Rectal smooth muscle tissue (tissue), 1 donor: ENCODE measurements around the gene GAS7.

Experiments
- H3K27ac ChIP-seq: one replicate; pipeline ENCODE4 v1.7.0; 2013; ENCODE audit warnings: low read depth, low read length, inconsistent platforms
- H3K27me3 ChIP-seq: one replicate; pipeline ENCODE4 v1.7.0; 2013; ENCODE audit warnings: low read length; ENCODE audit not compliant: control insufficient read depth, insufficient read depth
- H3K36me3 ChIP-seq: one replicate; pipeline ENCODE4 v1.7.0; 2013; ENCODE audit warnings: low read length; ENCODE audit not compliant: control insufficient read depth, insufficient read depth
- H3K4me1 ChIP-seq: one replicate; pipeline ENCODE4 v1.7.0; 2013; ENCODE audit warnings: low read length; ENCODE audit not compliant: control insufficient read depth, insufficient read depth
- H3K4me3 ChIP-seq: one replicate; pipeline ENCODE4 v1.7.0; 2013; ENCODE audit warnings: low read length
- H3K9ac ChIP-seq: one replicate; pipeline ENCODE4 v1.7.0; 2013; ENCODE audit warnings: low read length

GAS7 gene

DNA sequence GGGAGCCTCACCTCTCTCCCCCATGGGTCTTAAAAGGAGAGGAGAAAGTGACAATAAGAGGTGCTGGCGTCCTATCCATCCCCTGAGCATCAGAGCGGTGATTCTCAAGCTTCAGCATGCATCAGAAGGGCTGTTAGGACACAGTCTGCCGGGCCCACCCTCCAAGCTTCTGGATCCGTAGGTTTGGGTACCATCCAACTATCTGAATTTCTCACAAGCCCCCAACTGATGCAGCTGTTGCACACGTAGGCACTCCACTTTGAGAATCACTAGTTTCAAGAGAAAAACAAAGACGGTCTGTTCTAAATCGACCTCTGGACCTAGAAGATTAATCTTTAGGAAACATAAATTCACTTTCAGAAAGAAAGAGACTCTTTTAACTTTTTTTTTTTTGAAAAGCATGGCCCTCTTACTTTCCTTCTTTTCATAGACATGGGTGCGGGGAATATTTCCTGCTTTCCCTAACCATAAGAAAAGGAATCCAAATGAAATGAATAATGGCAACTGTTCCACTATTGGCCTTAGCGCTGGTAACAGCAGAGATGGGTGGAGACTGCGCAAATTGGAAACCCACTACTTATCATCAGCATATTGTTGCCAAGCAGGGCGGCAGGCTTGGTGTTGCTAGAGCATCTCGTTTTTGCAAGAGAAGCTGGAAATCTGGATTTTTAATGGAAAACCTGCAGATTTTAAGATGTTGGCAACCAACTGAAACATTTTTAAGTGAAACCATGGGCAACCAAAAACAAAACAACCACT, 144.4 kb downstream of the GAS7 start:
- Histone ChIP-seq H3K9ac (no peak overlapping the region), H3K27me3 (no peaks in the 10 kb centered on the region), H3K27ac (peak overlapping the region; percentile 66), H3K36me3 (no peaks in the 10 kb centered on the region), H3K4me3 (no peak overlapping the region), H3K4me1 (peaks cover 3% of the 10 kb centered on the region)

DNA sequence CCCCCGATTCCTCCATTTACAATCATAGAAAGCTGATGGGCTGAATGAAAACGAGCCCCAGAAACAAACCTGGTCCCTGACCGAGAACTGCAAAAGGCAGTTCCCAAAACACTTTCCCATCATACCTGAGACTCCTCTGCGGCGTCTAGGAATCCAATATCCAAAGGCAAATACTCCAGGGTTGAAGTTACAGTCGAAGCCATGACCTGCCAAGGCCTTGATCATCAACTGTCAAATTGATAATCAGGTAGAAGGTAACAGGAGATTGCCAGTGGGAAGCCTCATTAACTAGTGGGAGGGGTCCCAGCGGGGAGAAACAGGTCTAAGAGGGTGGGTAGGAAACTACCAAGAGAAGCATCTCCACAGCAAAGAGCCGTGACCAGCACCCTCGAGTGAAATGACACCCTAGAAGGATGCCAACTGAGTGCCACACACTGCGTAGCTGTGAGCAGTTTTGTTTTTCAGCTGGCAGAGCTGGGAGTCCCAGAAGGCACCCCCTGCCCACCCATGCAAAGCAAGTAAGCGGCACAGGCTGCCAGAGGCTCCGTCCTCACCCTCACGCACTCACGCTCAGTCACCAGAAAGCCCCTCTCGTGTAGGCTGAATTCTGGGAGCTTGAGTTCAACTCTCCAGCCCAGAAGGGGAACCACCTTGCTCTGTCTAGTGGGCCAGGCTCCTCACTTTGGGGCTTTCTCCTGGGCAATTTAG, 146.1 kb downstream of the GAS7 start:
- peaks cover 4% of the 10 kb centered on the region for H3K4me1 ChIP-seq
- H3K27me3 ChIP-seq: no peaks in the 10 kb centered on the region
- H3K4me3 ChIP-seq: no peak overlapping the region
- no peak overlapping the region for H3K27ac ChIP-seq
- H3K9ac ChIP-seq: no peak overlapping the region
- H3K36me3 ChIP-seq: no peaks in the 10 kb centered on the region

DNA sequence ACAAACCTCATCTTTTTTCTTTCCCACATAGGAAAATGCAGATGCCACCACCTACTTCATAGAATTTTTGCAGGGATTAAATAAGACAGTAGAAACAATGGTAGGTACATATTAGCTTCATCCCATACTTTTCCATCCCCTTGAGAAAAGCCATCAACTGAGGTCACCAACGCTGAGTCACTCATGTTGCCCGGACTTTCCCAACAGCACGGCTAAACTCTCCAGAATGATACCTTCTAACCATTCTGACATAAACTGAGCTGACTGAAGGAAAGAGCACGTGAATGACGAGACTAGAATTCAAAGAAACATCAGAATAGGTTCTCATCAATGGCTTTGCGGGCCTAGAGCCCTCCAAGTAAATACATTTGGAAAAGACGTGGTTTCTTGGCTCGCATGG, 147.3 kb downstream of the GAS7 start:
- Histone ChIP-seq H3K27me3 (no peaks in the 10 kb centered on the region), H3K4me3 (peak overlapping the region; percentile 12), H3K9ac (no peak overlapping the region), H3K4me1 (peaks cover 8% of the 10 kb centered on the region), H3K27ac (peak overlapping the region; percentile 63), H3K36me3 (no peaks in the 10 kb centered on the region)

DNA sequence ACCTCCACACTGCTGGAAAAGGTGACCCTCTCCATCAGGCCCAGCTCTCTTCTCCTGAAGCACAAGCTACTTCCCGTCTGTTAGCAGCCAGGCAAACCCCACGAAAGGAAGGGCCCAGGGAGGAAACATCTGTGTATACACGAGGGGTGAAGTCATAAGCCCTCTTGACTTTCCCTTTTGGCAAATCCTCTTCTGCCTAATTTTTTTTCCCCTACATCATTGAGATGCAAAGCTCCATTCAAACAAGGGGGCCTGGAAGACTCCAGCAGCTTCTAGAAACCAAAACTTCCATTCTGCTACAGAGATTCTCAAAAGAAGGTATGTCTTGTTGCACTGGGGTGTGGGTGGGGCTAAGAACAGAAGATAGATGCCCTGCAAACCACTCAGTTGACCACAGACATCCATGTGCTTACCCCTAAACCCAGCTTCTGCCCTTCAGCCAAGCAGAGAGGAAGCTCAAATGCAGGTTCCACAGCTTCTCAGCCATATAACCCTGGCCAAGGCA, 147.8 kb downstream of the GAS7 start:
- Histone ChIP-seq H3K9ac (no peak overlapping the region), H3K27ac (peak overlapping the region; percentile 63), H3K4me3 (peak overlapping the region; percentile 12), H3K27me3 (no peaks in the 10 kb centered on the region), H3K36me3 (no peaks in the 10 kb centered on the region), H3K4me1 (peaks cover 8% of the 10 kb centered on the region)

DNA sequence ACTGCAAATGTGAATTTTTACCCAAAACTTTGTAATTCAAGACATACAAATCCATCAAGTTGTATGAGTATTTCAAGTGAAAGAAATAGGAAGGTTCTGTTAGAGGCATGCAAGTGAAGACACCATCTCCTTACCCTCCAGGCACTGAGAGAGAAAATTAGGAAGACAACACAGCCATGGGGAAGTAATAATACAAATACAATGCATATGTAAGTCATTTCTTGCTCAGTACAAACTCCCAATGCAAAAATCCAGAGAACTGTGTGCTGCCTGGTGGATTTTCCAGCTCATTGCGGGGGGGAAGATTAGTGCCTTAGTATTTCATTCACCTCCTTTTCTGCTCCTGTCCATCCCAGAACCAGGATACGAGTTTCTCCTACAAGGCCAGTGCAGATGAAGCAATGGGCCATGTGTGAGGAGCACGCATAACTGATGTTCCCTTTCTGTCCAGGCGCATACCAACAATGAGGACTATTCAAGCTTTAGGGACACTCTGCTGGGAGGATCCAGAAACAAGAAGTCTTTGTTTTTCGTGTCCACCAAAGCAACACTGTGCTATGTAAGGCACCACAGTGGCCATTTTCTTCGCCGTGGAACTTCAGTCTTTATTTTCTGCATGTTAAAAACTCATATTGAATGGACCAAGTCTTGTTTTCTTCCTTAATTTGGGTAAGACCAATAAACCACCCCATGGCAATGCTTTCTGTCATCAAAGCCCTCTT, 149.6 kb downstream of the GAS7 start:
- Histone ChIP-seq H3K27ac (peak overlapping the region; percentile 53), H3K4me3 (no peak overlapping the region), H3K36me3 (no peaks in the 10 kb centered on the region), H3K27me3 (no peaks in the 10 kb centered on the region), H3K9ac (no peak overlapping the region), H3K4me1 (peaks cover 5% of the 10 kb centered on the region)

DNA sequence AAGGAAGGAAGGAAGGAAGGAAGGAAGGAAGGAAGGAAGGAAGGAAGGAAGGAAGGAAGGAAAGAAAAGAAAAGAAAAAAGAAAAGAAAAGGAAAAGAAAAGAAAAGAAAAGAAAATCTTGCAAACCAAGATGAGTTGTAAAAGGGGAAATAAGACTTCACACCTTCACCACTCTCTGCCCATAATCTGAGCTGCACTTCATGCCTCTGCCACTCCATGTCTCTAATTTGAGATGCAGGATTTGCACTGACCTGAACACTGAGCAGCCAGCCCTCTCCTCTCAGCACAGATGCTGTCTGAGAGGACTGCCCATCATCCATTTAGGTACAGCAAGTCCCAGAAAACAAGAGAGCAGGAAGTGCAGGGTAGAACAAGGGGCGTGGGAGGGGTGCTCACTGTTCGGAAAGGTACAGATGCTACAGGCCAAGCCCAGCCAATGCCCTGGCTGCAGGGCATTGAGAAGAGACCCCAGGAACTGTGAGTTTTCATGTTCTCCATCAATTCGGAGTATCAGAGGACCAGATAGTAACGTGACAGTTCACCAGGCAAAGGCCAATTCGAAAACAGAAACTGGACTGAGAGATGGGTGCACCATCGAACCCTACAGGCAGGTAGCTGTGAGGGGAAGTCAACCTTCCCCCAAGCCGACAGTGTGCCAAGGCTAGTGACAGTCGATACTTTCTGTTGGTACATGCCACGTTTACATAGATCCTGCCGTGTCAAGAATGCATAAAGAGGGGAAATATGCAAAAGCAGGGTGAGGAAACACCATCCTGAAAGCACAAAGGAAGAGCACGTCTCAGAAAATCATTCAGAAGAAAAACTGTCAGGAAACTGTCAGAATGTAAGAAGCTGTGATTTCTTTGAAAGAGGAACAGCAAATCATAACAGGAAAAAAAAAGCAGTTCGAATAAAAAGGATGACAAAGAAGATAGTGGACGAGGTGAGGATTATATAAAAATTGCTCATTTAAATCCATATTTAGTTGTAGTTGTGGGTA, 151.3 kb downstream of the GAS7 start:
- Histone ChIP-seq H3K36me3 (no peaks in the 10 kb centered on the region), H3K27ac (no peak overlapping the region), H3K9ac (no peak overlapping the region), H3K27me3 (no peaks in the 10 kb centered on the region), H3K4me1 (peaks cover 5% of the 10 kb centered on the region), H3K4me3 (no peak overlapping the region)

DNA sequence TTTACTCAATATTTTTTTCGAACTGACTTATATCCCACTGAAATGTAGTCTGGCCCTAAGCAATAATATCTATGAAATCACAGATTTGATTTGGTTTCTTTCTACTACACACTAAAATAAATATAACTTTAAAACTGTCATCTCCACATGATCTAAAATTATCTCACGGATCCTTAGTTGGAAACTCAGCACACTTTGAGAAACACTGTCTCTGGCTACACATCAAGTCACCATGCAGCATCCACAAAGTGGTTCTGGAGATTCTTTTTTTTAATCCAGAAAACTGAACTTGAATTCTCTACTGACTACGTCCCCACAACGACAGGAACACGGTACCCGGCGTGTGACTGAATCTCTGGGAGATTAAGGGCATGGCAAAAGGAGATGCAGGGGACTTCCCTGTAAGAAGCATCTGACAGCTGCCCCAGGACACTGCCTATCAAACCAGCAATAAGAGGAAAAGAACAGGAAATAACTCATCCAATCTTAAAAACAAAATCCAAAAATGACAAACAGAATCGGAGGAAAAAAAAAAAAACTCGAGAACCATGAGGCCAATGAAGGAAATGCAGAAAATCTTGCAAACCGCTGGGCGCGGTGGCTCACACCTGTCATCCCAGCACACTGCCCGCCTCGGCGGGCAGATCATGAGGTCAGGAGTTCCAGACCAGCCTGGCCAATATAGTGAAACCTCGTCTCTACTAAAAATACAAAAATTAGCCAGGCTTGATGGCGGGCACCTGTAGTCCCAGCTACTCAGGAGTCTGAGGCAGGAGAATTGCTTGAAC, 152.3 kb downstream of the GAS7 start:
- Histone ChIP-seq H3K36me3 (no peaks in the 10 kb centered on the region), H3K4me3 (no peak overlapping the region), H3K4me1 (peaks cover 5% of the 10 kb centered on the region), H3K9ac (no peak overlapping the region), H3K27ac (no peak overlapping the region), H3K27me3 (no peaks in the 10 kb centered on the region)

DNA sequence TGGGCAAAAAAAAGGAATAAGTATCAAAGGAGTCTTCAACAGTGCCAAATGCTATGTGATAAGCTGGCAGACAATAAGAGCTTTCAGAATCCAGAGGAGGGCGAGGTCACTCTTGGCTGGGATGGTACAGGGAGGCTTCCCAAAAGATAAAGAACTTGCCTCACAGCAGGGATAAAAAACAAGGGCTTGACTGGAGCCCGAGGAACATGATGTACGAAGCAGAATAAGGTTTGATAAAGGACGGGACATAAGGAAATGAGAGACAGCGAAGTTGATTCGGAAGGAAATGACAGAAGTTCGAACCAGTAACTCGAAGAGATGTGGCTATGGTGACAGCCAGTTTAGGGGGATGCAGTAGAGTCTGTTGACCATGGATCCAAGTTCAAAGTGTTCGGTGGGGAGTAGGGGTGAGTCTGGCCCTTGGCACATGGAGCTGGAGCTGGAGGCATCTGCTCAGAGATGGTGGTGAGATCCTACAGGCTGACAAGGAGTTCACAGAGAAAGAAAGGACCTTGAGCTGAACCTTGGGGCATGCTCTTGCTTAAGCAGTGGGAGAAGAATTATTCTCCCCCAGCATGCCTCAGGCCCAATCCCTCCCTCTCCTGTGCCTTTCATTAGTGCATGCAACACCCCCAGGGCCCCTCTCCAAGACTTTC, 155.7 kb downstream of the GAS7 start:
- no peak overlapping the region for H3K4me3 ChIP-seq
- H3K4me1 ChIP-seq: peaks cover 5% of the 10 kb centered on the region
- no peak overlapping the region for H3K9ac ChIP-seq
- H3K36me3 ChIP-seq: no peaks in the 10 kb centered on the region
- no peaks in the 10 kb centered on the region for H3K27me3 ChIP-seq
- peak overlapping the region; percentile 12 for H3K27ac ChIP-seq

DNA sequence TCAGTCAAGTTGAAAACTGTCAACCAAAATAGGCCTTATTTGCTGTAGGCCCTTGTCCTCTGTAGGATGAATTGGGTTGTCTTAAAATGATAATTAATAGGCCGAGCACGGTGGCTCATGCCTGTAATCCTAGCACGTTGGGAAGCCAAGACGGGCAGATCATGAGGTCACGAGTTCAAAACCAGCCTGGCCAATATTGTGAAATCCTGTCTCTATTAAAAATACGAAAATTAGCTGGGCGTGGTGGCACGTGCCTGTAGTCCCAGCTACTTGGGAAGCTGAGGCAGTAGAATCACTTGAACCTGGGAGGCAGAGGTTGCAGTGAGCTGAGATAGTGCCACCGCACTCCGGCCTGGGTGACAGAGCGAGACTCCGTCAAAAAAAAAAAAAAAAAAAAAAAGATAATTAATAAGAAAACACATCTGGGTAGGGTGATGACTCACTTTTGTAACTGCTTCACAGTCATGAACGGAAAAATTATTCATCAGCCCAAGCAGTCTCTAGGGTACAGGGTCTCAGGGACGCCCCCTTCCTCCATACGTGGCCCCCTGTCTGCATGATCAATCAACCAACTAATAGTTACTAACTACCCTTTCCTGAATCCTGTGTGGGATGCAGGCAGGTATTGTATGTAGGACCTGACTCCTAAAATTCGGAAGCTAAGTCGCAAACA, 156.4 kb downstream of the GAS7 start:
- Histone ChIP-seq H3K27ac (peak overlapping the region; percentile 12), H3K27me3 (no peaks in the 10 kb centered on the region), H3K4me3 (no peak overlapping the region), H3K9ac (no peak overlapping the region), H3K4me1 (peaks cover 2% of the 10 kb centered on the region), H3K36me3 (no peaks in the 10 kb centered on the region)

DNA sequence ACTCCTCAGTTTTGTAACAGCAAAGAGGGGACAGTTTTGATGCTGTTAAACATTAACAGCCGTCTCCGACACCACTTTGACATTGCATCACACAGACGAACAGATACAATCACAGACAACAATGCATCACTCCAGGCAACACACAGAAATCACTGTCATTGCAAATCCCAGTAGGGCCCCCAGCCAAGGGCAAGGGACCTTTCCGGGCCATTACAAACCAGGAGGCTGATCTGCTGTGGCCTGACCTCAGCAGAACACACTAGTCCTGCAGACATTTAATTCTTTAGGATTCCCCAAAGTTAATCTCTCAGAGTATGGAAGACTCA, 157.2 kb downstream of the GAS7 start:
- H3K4me3 ChIP-seq: no peak overlapping the region
- H3K27me3 ChIP-seq: no peaks in the 10 kb centered on the region
- H3K27ac ChIP-seq: no peak overlapping the region
- H3K9ac ChIP-seq: no peak overlapping the region
- H3K36me3 ChIP-seq: no peaks in the 10 kb centered on the region
- no peaks in the 10 kb centered on the region for H3K4me1 ChIP-seq
